GM12875 (cell line): ENCODE results near the gene NABP2.
A peak's percentile ranks its signal among the peaks of the same experiment; 100 is the strongest.
"Not testable (repeated sequence)": the region's sequence is repeated elsewhere in the genome, so short reads cannot be mapped to it uniquely, and the experiment has no call there.

Experiments used
- H3K4me3 ChIP-seq: one replicate; pipeline ENCODE4 v1.5.1; 2011; ENCODE audit warnings: low read depth, low read length, control low read depth
- TF ChIP-seq, protein P1 (sequence below): IDR thresholded peaks from 2 replicates; pipeline ENCODE4 v1.5.1; 2011; ENCODE audit warnings: low read depth, mild to moderate bottlenecking, control low read depth, inconsistent platforms, low read length, moderate library complexity, borderline replicate concordance; ENCODE audit not compliant: insufficient read depth

The NABP2 gene

DNA sequence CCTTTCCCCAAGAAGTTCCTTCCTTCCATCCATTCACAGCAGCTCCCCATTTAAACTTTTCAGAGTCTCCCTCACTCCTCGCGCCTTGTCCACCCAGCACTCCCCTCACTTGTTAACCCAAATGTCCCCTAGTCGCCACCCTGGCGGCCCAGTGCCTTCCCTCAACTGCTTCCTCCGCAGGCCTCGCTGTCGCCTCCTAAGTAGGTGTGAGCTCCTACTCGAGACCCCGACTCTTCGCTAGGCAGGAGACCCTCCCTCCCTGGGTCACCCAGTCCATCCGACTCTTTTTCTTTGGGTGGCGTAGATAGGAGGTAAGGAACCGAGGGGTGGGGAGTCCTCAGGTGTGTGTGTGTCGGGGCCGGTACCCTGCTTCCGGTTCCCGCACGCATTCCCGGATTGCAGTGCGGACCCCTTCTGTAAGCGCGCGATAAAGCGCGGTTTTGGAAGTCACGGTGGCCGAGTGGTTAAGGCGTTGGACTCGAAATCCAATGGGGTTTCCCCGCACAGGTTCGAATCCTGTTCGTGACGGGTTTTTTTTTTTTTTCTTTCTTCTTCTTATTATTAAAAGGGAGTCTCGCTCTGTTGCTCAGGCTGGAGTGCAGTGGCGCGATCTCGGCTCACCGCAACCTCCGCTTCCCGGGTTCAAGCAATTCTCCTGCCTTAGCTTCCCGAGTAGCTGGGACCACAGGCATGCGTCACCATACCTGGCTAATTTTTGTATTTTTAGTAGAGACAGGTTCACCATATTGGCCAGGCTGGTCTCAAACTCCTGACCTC is 34.0 kb upstream of the NABP2 start:
- TF ChIP-seq, protein P1, sequence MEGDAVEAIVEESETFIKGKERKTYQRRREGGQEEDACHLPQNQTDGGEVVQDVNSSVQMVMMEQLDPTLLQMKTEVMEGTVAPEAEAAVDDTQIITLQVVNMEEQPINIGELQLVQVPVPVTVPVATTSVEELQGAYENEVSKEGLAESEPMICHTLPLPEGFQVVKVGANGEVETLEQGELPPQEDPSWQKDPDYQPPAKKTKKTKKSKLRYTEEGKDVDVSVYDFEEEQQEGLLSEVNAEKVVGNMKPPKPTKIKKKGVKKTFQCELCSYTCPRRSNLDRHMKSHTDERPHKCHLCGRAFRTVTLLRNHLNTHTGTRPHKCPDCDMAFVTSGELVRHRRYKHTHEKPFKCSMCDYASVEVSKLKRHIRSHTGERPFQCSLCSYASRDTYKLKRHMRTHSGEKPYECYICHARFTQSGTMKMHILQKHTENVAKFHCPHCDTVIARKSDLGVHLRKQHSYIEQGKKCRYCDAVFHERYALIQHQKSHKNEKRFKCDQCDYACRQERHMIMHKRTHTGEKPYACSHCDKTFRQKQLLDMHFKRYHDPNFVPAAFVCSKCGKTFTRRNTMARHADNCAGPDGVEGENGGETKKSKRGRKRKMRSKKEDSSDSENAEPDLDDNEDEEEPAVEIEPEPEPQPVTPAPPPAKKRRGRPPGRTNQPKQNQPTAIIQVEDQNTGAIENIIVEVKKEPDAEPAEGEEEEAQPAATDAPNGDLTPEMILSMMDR, result no peak

GRCh38 chr12:56190695-56191155 is 33.4 kb upstream of the NABP2 start:
- H3K4me3 ChIP-seq, result peak overlapping the region; percentile 53
- TF ChIP-seq, protein P1, result no peak

More for the DNA sequence above, 34.0 kb upstream of the NABP2 start:
- peak overlapping the region; percentile 53 for H3K4me3 ChIP-seq

DNA sequence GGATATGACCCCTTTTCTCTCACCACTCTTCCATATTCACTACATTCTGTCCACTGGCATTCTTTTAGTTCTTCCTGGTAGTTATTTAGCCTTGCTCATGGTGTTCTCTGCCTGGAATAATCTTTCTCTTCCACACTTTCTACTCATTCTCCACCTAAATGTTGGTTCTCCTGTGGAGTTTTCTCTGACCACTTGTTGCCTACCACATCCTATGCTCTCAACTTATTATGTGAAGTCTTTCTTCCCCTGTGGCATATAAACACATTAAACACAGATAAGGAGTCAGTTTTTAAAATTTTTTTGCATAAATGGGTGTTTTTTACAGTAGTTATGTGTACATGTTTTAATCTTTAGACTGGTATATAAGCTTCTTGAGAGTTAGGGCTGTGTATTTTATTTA is 31.6 kb upstream of the NABP2 start:
- no peak overlapping the region for H3K4me3 ChIP-seq
- TF ChIP-seq, protein P1, result no peak

GRCh38 chr12:56193025-56193578 is 31.0 kb upstream of the NABP2 start:
- no peak overlapping the region for H3K4me3 ChIP-seq
- TF ChIP-seq, protein P1, result peak; percentile 62

- H3K4me3 ChIP-seq, result not testable (repeated sequence)
These were observed 27.2 kb upstream of the NABP2 start for GRCh38 chr12:56196818-56197550.

DNA sequence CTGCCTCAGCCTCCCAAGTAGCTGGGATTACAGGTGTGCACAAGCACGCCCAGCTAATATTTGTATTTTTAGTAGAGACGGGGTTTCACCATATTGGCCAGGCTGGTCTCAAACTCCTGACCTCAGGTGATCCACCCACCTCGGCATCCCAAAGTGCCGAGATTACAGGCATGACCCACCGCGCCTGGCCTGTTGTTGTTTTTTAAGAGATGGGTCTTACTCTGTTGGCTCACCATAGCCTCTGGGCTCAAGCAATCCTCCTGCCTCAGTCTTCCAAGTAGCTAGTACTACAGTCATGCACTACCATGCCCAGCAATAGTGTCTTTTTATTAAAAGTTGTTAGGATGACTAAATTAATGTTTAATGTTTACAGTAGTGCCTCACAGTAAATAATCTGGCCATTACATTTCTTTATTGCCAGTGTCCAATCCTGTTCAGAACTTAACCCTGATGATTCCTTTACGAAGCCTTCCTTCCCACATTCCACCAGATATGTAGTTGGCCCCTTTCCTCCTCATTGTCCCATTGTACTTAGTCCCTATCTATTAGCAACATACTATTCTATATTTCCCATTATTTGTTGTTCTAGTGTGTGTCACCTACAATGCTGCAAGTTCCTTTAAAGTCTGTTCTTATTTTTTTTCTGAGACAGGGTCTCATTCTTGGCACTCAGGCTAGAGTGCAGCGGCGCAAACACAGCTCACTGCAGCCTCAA is 26.1 kb upstream of the NABP2 start:
- no peak overlapping the region for H3K4me3 ChIP-seq
- TF ChIP-seq, protein P1, result no peak

DNA sequence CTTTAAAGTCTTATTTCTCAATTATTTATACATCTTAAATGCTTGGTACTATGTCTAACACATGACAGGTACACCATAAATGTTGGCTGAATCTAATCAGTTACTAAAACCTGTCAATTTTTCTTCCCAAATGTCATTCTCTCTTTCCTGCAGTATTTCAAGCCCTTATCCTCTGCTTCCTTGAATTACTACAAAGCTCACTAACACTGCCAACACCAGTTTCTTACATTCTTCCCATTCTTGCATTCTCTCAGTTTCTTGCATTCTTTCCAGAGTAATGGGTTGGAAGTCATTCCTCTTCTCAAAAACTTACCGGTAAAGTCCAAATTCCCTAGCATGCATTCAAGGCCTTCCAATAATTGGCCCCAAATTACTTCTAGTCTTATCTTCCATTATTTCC is 25.3 kb upstream of the NABP2 start:
- no peak overlapping the region for H3K4me3 ChIP-seq
- TF ChIP-seq, protein P1, result no peak
